Measurements from ENCODE around the gene SERPINA4. TPM values are rescaled to one million over a fixed set of nuclear protein-coding genes. Genes with fewer than 3 reads are reported as not detected.
A peak's percentile ranks its signal among the peaks of the same experiment; 100 is the strongest.
"Not testable (repeated sequence)": the region's sequence is repeated elsewhere in the genome, so short reads cannot be mapped to it uniquely, and the experiment has no call there.

Gene SERPINA4
- total RNA-seq, 1 donor from 2014 or later = not detected

- no peak for DNase-seq (ENCODE audit: low spot score)
These were observed 29.8 kb downstream of the SERPINA4 start for GRCh38 chr14:94591073-94591472.

- DNase-seq (ENCODE audit: low spot score) = no peak
These were observed 30.6 kb downstream of the SERPINA4 start for GRCh38 chr14:94591871-94592270.

GRCh38 chr14:94592457-94592856, 31.2 kb downstream of the SERPINA4 start:
- no peak for DNase-seq (ENCODE audit: low spot score)

GRCh38 chr14:94593376-94593748, 32.1 kb downstream of the SERPINA4 start:
- no peak for DNase-seq (ENCODE audit: low spot score)

GRCh38 chr14:94593749-94594431, 32.6 kb downstream of the SERPINA4 start:
- no peak for DNase-seq (ENCODE audit: low spot score)

GRCh38 chr14:94594441-94594840, 33.2 kb downstream of the SERPINA4 start:
- DNase-seq (ENCODE audit: low spot score) = no peak

- no peak for DNase-seq (ENCODE audit: low spot score)
These were observed 34.7 kb downstream of the SERPINA4 start for GRCh38 chr14:94595912-94596311.

GRCh38 chr14:94596361-94596760, 35.1 kb downstream of the SERPINA4 start:
- DNase-seq (ENCODE audit: low spot score) = no peak

GRCh38 chr14:94597788-94598187, 36.5 kb downstream of the SERPINA4 start:
- DNase-seq (ENCODE audit: low spot score) = no peak

GRCh38 chr14:94598506-94598815, 37.2 kb downstream of the SERPINA4 start:
- DNase-seq (ENCODE audit: low spot score) = no peak

- DNase-seq (ENCODE audit: low spot score) = peak; percentile 44
These were observed 37.8 kb downstream of the SERPINA4 start for GRCh38 chr14:94598816-94599655.

- no peak for DNase-seq (ENCODE audit: low spot score)
These were observed 38.4 kb downstream of the SERPINA4 start for GRCh38 chr14:94599656-94600004.

GRCh38 chr14:94600148-94600545, 38.9 kb downstream of the SERPINA4 start:
- no peak for DNase-seq (ENCODE audit: low spot score)

GRCh38 chr14:94601884-94602391, 40.7 kb downstream of the SERPINA4 start:
- peak; percentile 94 for DNase-seq (ENCODE audit: low spot score)

GRCh38 chr14:94602722-94603121, 41.5 kb downstream of the SERPINA4 start:
- no peak for DNase-seq (ENCODE audit: low spot score)

GRCh38 chr14:94605361-94605760, 44.1 kb downstream of the SERPINA4 start:
- DNase-seq (ENCODE audit: low spot score) = no peak

GRCh38 chr14:94608966-94609365, 47.7 kb downstream of the SERPINA4 start:
- DNase-seq (ENCODE audit: low spot score) = not testable (repeated sequence)

- no peak for DNase-seq (ENCODE audit: low spot score)
These were observed 49.9 kb downstream of the SERPINA4 start for GRCh38 chr14:94611179-94611578.

GRCh38 chr14:94612174-94612573, 50.9 kb downstream of the SERPINA4 start, which contains the start of gene SERPINA3:
Gene SERPINA3, plus strand, starts transcription at chr14:94612391. Its CDS starts 2,051 bp downstream, at chr14:94614442.
- peak; percentile 70 for DNase-seq (ENCODE audit: low spot score)

- DNase-seq (ENCODE audit: low spot score) = no peak
These were observed 51.6 kb downstream of the SERPINA4 start for GRCh38 chr14:94612580-94613554.

GRCh38 chr14:94613720-94614644, 52.7 kb downstream of the SERPINA4 start:
- DNase-seq (ENCODE audit: low spot score) = no peak
